Activated B cell treated with CpG ODN at 0.5 μM for 24 hours (primary cell): ENCODE measurements around the gene CNGB1. TPM values are rescaled to one million over a fixed set of nuclear protein-coding genes. Genes with fewer than 3 reads are reported as not detected.

Experiments used
- ATAC-seq: fragments of 200-7000 bp; cut with Tn5 transposase; one replicate; pipeline ENCODE4 v1.10.0; 2021; ENCODE audit warnings: low read depth, mild to moderate bottlenecking, moderate library complexity
- CTCF ChIA-PET: fragments of 350-600 bp; sonication (Branson Sonifier 250); formaldehyde crosslinking; loops from one replicate; lab custom pipeline; 2021; ENCODE audit warnings: antibody characterized with exemption; lab: Charles Lee
- POLR2A ChIA-PET: fragments of 350-600 bp; sonication (Branson Sonifier 250); formaldehyde crosslinking; loops from one replicate; lab custom pipeline; 2021; ENCODE audit warnings: antibody characterized with exemption; lab: Charles Lee
- DNase-seq: peaks from one replicate; pipeline ENCODE4 v3.0.0; 2022
- H3K27ac Mint-ChIP-seq: one replicate; pipeline ENCODE4 v1.8.0; 2020; ENCODE audit warnings: mixed read lengths
- H3K27me3 Mint-ChIP-seq: one replicate; pipeline ENCODE4 v1.8.0; 2021; ENCODE audit warnings: mixed read lengths
- H3K36me3 Mint-ChIP-seq: one replicate; pipeline ENCODE4 v1.8.0; 2021; ENCODE audit warnings: low read depth, mixed read lengths
- H3K4me1 Mint-ChIP-seq: one replicate; pipeline ENCODE4 v1.8.0; 2021; ENCODE audit warnings: mixed read lengths
- H3K4me3 Mint-ChIP-seq: one replicate; pipeline ENCODE4 v1.8.0; 2020; ENCODE audit warnings: mild to moderate bottlenecking, mixed read lengths
- H3K9me3 Mint-ChIP-seq: one replicate; pipeline ENCODE4 v1.8.0; 2020; ENCODE audit warnings: mixed read lengths
- intact Hi-C: fragments of 100-400 bp; cut with micrococcal nuclease; formaldehyde crosslinking; loops from one replicate; pipeline ENCODE4 v1.15.1; 2024
- total RNA-seq: library from RNA; stranded (reverse); gene quantifications from 2 replicates; pipeline ENCODE4 v1.2.3, GENCODE V29; 2022
- TF ChIP-seq, protein P1 (sequence below): fragments of 200-600 bp; IDR thresholded peaks from one replicate; pipeline ENCODE4 v1.8.0; 2022; ENCODE audit warnings: antibody characterized with exemption, mild to moderate bottlenecking

Gene CNGB1
- total RNA-seq = not detected in 2 replicates

DNA sequence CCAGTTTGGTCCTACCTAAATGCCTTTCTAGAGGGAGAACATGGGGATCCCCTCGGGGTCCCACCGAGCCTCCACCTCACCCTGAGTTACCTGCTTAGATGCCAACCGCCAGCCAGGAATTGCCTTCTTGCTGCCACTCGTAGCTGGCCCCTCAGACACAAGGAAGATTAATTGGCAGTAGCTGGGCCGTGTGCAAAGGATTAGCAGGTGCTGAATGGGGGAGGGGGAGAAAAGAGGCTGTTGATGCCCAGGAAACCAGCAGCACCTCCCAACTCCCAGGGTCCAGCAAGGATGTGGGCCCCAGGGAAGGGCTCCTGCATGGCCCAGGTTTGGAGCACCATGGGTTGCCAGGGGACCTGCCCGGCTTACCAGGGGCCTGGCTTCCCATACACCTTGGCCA, at the start of gene CNGB1:
TSS of gene CNGB1 (minus strand) at position 159 of the 400 bp plus-strand sequence. CDS start 3,842 bp downstream, outside the sequence.
- H3K9me3 Mint-ChIP-seq = no peaks in the 10 kb centered on the region
- TF ChIP-seq, protein P1, sequence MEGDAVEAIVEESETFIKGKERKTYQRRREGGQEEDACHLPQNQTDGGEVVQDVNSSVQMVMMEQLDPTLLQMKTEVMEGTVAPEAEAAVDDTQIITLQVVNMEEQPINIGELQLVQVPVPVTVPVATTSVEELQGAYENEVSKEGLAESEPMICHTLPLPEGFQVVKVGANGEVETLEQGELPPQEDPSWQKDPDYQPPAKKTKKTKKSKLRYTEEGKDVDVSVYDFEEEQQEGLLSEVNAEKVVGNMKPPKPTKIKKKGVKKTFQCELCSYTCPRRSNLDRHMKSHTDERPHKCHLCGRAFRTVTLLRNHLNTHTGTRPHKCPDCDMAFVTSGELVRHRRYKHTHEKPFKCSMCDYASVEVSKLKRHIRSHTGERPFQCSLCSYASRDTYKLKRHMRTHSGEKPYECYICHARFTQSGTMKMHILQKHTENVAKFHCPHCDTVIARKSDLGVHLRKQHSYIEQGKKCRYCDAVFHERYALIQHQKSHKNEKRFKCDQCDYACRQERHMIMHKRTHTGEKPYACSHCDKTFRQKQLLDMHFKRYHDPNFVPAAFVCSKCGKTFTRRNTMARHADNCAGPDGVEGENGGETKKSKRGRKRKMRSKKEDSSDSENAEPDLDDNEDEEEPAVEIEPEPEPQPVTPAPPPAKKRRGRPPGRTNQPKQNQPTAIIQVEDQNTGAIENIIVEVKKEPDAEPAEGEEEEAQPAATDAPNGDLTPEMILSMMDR = no peak
- no peaks in the 10 kb centered on the region for H3K36me3 Mint-ChIP-seq
- H3K4me1 Mint-ChIP-seq = no peaks in the 10 kb centered on the region
- H3K27me3 Mint-ChIP-seq = peaks cover 7% of the 10 kb centered on the region
- DNase-seq = no peak
- H3K27ac Mint-ChIP-seq = no peak within 1 kb of the TSS
- H3K4me3 Mint-ChIP-seq = no peak within 1 kb of the TSS
- intact Hi-C loops = no loop called here
- ChIA-PET POLR2A (no interaction called here), CTCF (no interaction called here)
- ATAC-seq = no peak

DNA sequence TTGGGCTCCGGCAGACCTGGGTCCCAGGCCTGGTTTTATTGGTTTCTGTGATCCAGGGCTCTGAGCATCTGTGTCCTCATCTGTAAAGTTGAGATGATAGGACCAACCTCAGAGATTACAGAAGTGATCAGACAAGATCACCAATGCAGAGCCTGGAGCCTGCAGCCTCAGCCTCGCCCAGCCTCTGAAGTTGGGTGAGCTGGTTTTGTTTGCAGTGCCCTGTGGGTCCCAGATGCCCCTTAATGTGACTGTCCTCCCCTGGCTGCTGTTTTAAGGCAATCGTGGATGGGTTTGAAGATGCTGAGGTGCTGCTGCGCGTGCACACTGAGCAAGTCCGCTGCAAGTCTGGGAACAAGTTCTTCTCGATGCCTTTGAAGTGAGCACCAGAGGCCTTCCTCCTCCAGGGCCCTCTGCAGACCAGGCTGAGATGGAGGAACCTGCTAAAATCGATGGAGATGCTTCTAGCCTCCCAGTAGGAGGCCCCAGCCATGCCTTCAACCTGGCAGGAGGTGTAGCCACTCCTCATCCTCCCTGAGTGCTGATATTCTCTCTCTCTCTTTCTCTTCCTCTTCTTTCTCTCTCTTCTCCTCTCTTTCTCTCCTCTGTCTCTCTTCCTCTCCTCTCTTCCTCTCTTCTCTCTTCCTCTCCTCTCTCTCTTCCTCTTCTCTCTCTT, 49.1 kb upstream of the CNGB1 start:
- Mint-ChIP-seq H3K4me1 (peaks cover 11% of the 10 kb centered on the region), H3K27me3 (peaks cover 6% of the 10 kb centered on the region), H3K4me3 (no peak overlapping the region), H3K27ac (no peak overlapping the region), H3K36me3 (peaks cover 16% of the 10 kb centered on the region), H3K9me3 (no peaks in the 10 kb centered on the region)
- intact Hi-C loops = loop anchor here (1.0 to 10.0 kb wide), 5 partner anchors 102 to 737 kb away; partner anchors contain the start of gene CSNK2A2
- ChIA-PET CTCF (no interaction called here), POLR2A (no interaction called here)
- DNase-seq = no peak
- TF ChIP-seq, protein P1 = no peak
- no peak for ATAC-seq

DNA sequence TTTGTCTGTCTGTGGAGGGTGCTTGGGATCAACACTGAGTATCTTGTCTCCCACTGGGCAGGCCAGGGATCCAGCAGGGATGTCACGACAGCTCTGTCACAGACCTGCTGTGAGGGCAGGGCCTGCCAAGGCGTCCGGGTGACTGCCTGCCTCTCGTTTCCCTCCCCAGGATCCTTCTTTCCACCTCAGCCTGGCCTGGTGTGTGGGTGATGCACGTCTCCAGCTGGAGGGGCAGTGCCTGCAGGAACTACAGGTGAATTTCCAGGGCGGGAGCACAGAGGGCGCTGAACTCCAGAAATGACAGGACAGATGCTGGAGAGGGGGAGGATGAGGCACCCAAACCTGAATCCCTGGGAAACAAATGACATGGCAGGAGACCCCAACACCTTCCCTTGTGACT, 47.9 kb upstream of the CNGB1 start:
- DNase-seq (no peak), ATAC-seq (no peak)
- TF ChIP-seq, protein P1 = no peak
- no peaks in the 10 kb centered on the region for H3K9me3 Mint-ChIP-seq
- no peak overlapping the region for H3K27ac Mint-ChIP-seq
- POLR2A ChIA-PET = no interaction called here
- H3K36me3 Mint-ChIP-seq = peaks cover 16% of the 10 kb centered on the region
- no peaks in the 10 kb centered on the region for H3K27me3 Mint-ChIP-seq
- peaks cover 5% of the 10 kb centered on the region for H3K4me1 Mint-ChIP-seq
- intact Hi-C loops = no loop called here
- H3K4me3 Mint-ChIP-seq = no peak overlapping the region
- CTCF ChIA-PET = interaction anchor here (0.5 kb wide), 1 partner anchor 44 kb away, joined by 3 read pairs; no protein-coding TSS in a partner anchor

DNA sequence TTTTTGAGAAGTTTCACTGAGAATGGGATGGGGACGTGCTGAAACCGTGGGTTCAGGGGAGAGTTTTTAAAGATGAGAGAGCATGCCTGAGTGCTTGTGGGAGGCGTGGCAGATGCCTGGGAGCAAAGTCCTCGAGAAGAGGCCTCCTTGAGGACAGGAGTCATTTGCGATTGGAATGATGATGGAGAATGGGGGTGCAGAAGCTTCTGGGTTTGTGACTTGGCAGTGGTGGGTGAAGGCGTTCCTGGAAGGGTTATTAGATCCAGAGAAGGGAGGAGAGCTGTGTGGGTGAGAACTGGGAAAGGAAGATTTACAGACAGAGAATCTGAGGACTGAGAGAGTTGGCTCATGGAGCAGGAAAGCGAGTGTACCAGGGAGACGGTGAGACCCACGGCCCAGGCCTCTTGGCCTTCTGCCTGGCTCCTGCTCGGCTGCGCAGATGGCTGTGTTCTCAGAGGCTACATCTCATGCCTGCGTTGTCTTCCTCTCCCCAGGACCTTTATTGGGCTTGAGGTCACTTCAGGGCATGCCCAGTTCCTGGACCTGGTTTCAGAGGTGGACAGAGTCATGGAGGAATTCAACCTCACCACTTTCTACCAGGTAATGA, 46.0 kb upstream of the CNGB1 start:
- peaks cover 5% of the 10 kb centered on the region for H3K4me1 Mint-ChIP-seq

More for the DNA sequence above, 46.0 kb upstream of the CNGB1 start:
- ATAC-seq (no peak), DNase-seq (no peak)
- H3K4me3 Mint-ChIP-seq = no peak overlapping the region
- H3K9me3 Mint-ChIP-seq = no peaks in the 10 kb centered on the region
- ChIA-PET POLR2A (no interaction called here), CTCF (no interaction called here)
- H3K36me3 Mint-ChIP-seq = peaks cover 27% of the 10 kb centered on the region
- TF ChIP-seq, protein P1 = no peak
- intact Hi-C loops = no loop called here
- no peak overlapping the region for H3K27ac Mint-ChIP-seq
- H3K27me3 Mint-ChIP-seq = no peaks in the 10 kb centered on the region
